Type B pancreatic cell (in vitro differentiated cells): ENCODE results near the gene SARS1. TPM values are rescaled to one million over a fixed set of nuclear protein-coding genes. Genes with fewer than 3 reads are reported as not detected.

ENCODE experiments used
- DNase-seq: peaks from one replicate; pipeline ENCODE4 v3.0.0; 2021; ENCODE audit warnings: mixed read lengths; ENCODE audit not compliant: unreplicated experiment; ENCODE audit errors: extremely low spot score
- H3K27ac Mint-ChIP-seq: 2 replicates; pipeline ENCODE4 v1.8.0; 2021; ENCODE audit warnings: mild to moderate bottlenecking, mixed read lengths
- H3K27me3 Mint-ChIP-seq: 2 replicates; pipeline ENCODE4 v1.8.0; 2021; ENCODE audit warnings: mixed read lengths
- H3K36me3 Mint-ChIP-seq: 2 replicates; pipeline ENCODE4 v1.8.0; 2021; ENCODE audit warnings: mixed read lengths
- H3K4me1 Mint-ChIP-seq: one replicate; pipeline ENCODE4 v1.8.0; 2021; ENCODE audit warnings: mixed read lengths; ENCODE audit not compliant: unreplicated experiment
- H3K4me3 Mint-ChIP-seq: 2 replicates; pipeline ENCODE4 v1.8.0; 2021; ENCODE audit warnings: mild to moderate bottlenecking, mixed read lengths
- H3K9me3 Mint-ChIP-seq: 2 replicates; pipeline ENCODE4 v1.8.0; 2021; ENCODE audit warnings: mixed read lengths
- total RNA-seq: library from RNA; stranded (reverse); gene quantifications from 2 replicates; pipeline ENCODE4 v1.2.1, GENCODE V29; 2021; ENCODE audit warnings: low replicate concordance
- TF ChIP-seq, protein P1 (sequence below): fragments of 200-600 bp; sonication (generic); conservative IDR thresholded peaks from 2 replicates; pipeline ENCODE4 v1.5.0; 2021; ENCODE audit warnings: antibody characterized with exemption, mild to moderate bottlenecking

Gene SARS1
- total RNA-seq, 1 donor from 2014 or later, result 136 TPM

- TF ChIP-seq, protein P1, sequence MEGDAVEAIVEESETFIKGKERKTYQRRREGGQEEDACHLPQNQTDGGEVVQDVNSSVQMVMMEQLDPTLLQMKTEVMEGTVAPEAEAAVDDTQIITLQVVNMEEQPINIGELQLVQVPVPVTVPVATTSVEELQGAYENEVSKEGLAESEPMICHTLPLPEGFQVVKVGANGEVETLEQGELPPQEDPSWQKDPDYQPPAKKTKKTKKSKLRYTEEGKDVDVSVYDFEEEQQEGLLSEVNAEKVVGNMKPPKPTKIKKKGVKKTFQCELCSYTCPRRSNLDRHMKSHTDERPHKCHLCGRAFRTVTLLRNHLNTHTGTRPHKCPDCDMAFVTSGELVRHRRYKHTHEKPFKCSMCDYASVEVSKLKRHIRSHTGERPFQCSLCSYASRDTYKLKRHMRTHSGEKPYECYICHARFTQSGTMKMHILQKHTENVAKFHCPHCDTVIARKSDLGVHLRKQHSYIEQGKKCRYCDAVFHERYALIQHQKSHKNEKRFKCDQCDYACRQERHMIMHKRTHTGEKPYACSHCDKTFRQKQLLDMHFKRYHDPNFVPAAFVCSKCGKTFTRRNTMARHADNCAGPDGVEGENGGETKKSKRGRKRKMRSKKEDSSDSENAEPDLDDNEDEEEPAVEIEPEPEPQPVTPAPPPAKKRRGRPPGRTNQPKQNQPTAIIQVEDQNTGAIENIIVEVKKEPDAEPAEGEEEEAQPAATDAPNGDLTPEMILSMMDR, result no peak
- no peak for DNase-seq
- peaks cover 4% of the 10 kb centered on the region for H3K27me3 Mint-ChIP-seq
- H3K36me3 Mint-ChIP-seq, result no peaks in the 10 kb centered on the region
- no peak overlapping the region for H3K27ac Mint-ChIP-seq
- peaks cover 3% of the 10 kb centered on the region for H3K4me1 Mint-ChIP-seq
- H3K4me3 Mint-ChIP-seq, result no peak overlapping the region
- no peaks in the 10 kb centered on the region for H3K9me3 Mint-ChIP-seq
Observed at GRCh38 chr1:109208836-109209463, 4.8 kb upstream of the SARS1 start.

GRCh38 chr1:109210058-109210457, 3.7 kb upstream of the SARS1 start:
- Mint-ChIP-seq H3K9me3 (no peaks in the 10 kb centered on the region), H3K36me3 (peaks cover 7% of the 10 kb centered on the region), H3K27me3 (peaks cover 4% of the 10 kb centered on the region), H3K4me3 (no peak overlapping the region), H3K27ac (no peak overlapping the region), H3K4me1 (peaks cover 10% of the 10 kb centered on the region)
- DNase-seq, result no peak
- TF ChIP-seq, protein P1, result no peak

DNA sequence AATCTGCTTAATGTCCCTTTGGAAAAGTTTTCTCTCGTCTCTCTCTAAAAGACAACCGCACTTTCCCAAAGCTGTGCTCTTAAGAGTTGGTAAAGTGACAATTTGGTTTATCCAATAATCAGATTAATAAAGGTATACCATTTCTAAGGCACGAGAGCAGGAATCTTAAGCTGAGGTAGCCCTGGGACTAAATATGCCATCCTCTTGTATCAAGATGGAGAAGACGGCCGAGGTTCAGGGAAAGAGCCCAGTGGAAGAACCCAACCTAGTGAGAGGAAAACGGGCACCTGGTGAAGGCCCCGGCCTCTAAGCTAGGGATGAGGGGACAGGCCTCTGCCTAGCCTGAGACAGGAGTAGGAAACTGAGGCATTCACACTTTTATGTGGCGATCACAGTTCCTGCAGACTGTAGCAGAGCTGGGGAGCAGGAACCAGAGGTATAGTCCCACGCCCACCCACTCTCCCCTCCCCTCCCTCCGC, 334 bp upstream of the SARS1 start:
- Mint-ChIP-seq H3K27me3 (peaks cover 4% of the 10 kb centered on the region), H3K4me3 (peak overlapping the region; percentile 94), H3K9me3 (no peaks in the 10 kb centered on the region), H3K4me1 (peaks cover 29% of the 10 kb centered on the region), H3K27ac (peak overlapping the region; percentile 98), H3K36me3 (peaks cover 12% of the 10 kb centered on the region)
- TF ChIP-seq, protein P1, result no peak
- DNase-seq, result no peak

DNA sequence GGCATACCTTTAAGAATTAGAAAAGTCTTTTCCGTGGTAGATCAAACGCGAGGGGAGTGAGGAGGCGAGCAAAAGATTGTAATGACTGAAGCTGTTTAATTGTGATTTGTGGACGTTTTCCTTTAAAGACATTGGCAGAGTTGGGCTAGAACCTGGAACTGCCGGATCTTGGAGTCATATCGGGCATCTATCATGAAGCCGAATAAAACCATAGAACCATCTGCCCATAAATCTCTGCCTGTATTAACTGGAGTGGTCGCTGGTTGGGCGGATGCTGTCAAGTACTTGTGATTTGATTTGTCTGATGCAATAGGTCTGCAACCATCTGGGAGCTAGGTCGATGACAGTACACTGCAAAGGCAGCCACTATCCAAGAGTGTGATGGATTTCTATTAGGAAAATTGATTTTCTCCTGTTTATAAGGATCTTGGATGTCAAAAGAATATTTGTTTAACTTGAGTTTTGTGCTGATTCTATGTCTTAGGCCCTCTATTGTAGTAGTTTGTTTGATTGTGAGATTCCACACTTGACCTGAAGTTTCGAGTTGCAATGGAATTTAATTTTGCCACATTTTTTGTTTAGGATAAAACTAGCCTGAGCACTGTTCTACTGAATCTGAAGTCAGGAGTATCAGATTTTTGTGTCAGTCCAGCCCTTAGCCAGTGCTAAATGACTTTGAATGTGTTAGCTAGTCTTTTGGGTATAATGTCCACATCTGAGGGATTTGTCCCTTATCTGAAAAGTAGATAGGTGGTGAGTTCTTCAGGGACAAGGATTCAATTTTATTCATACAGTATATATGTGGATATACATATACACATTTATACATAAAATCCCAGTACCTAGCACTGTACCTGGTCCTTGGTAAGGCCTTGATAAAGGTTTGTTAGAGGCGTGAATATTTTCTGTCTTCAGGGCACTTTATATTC, 1.2 kb downstream of the SARS1 start:
- Mint-ChIP-seq H3K36me3 (peaks cover 17% of the 10 kb centered on the region), H3K4me1 (peaks cover 26% of the 10 kb centered on the region), H3K4me3 (peak overlapping the region; percentile 94), H3K27ac (peak overlapping the region; percentile 98), H3K27me3 (no peaks in the 10 kb centered on the region), H3K9me3 (no peaks in the 10 kb centered on the region)
- TF ChIP-seq, protein P1, result no peak
- no peak for DNase-seq

DNA sequence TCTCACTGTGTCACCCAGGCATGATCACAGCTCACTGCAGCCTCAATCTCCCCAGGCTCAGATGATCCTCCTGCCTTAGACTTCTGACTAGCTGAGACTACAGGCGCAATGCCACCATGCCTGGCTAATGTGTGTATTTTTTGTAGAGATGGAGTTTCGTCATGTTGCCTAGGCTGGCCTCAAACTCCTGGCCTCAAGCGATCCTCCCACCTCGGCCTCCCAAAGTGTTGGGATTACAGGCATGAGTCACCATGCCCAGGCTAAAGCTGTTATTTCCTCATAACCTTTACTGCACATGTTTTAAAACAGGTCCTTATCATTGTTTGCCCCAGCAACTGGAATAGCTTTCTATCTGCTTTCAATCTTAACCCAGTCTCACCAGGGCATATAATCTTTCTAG, 2.9 kb downstream of the SARS1 start:
- peak overlapping the region; percentile 11 for H3K4me3 Mint-ChIP-seq
- no peak for DNase-seq
- H3K36me3 Mint-ChIP-seq, result peaks cover 26% of the 10 kb centered on the region
- H3K27me3 Mint-ChIP-seq, result no peaks in the 10 kb centered on the region
- TF ChIP-seq, protein P1, result no peak
- H3K27ac Mint-ChIP-seq, result peak overlapping the region; percentile 61
- H3K4me1 Mint-ChIP-seq, result peaks cover 26% of the 10 kb centered on the region
- no peaks in the 10 kb centered on the region for H3K9me3 Mint-ChIP-seq
